GM18505 (cell line): ENCODE measurements around the gene SLC9A4.
A peak's percentile ranks its signal among the peaks of the same experiment; 100 is the strongest.

Experiments used
- ATAC-seq: cut with Tn5 transposase; IDR thresholded peaks from one replicate; pipeline ENCODE4 v1.9.1; 2021; ENCODE audit not compliant: unreplicated experiment
- POLR2A ChIP-seq: IDR thresholded peaks from 4 replicates; pipeline ENCODE4 v1.6.1; 2011; ENCODE audit warnings: borderline replicate concordance; ENCODE audit not compliant: insufficient read depth, insufficient read length; ENCODE audit errors: extremely low read depth

SLC9A4 gene

DNA sequence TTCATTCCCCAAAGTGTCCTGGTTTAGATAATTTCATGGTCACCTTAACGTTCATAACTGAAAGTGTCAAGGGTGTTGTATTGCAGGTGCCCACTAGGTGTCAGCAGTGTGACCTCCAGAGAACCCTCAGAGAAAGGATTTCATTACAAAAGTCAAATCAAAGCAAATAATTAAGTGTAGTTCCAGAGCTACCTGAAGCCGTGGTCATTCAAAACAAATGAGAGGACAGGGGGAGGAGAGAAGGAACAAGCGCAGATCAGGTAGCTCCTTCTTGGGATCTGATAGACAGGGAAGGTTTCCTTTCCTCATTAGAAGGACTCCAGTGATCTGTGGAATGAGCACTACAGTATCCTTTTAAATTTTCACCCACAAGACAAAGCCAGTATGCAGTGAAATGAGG lies at the start of gene SLC9A4:
Gene SLC9A4 (plus strand): TSS at position 207 of the 400 bp plus-strand sequence. CDS start 534 bp downstream, outside the sequence.
- no peak for TF ChIP-seq POLR2A
- ATAC-seq: peak; percentile 52

DNA sequence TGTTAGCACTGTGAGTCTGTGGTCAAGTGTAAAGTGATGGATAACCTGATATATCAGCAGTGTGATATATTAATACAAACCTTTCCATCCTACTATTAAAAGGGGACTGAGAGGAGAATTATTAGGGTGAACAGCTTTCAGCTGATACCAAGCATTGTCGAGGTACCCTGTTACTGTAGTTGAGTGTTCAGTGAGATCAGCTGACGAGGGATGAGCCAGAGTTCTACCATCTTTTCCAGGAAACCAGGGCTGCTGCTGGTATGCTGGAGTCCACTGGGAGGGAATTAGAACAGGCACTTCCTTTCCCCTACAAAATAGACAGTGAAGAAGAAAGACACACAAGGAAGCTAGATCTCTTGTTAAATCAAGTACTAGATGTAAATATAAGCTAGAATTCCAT lies 49.7 kb upstream of the SLC9A4 start:
- no peak for ATAC-seq
- no peak for TF ChIP-seq POLR2A

GRCh38 chr2:102424754-102425153 lies 48.3 kb upstream of the SLC9A4 start:
- ATAC-seq: peak; percentile 94
- TF ChIP-seq POLR2A: no peak

DNA sequence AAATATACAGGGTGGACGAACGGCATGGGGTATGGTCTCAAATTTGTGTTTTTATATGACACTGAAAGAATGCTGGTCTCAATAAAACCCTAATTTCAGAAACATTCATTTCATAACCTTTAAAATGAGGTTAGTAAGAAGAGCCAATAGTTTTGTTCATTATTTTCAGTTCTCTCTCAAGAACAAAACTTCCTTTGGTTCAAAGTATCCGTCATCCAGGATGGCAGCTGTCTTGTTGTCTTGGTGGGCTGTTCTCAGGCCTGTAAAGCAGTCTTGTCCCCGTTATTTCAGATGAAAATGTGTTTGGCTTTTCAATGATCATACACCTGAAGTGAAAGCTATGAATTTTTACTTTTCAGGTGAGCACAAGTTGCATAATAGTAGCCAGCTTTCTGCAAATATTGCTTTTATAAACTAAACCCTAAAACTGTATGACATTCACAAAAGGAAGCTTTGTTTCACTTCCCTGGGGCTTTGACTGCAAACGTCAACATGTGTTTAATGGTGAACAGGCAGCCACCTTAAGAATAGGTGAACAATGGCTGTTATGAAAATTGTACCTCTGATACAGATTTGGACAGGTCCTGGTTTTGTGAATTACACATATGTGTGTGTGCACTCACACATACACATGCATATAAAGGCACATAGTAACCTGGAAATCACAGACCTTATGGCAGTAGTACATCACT lies 47.4 kb upstream of the SLC9A4 start:
- no peak for ATAC-seq
- no peak for TF ChIP-seq POLR2A

DNA sequence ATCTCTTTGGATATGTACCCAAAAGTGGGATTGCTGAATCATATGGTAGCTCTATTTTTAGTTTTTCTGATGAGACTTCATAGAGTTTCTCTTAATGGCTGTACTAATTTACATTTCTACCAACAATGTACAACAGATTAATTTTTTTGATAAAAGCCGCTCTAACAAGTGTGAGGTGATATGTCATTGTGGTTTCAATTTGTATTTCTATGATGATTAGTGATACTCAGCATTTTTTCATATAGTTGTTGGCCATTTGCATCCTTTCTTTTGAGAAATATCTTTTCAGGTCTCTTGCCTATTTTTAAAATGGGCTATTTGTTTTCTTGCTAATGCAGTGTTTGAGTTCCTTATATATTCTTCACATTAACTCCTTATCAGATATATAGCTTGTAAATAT lies 45.8 kb upstream of the SLC9A4 start:
- TF ChIP-seq POLR2A: no peak

GRCh38 chr2:102428573-102428972 lies 44.5 kb upstream of the SLC9A4 start:
- ATAC-seq: no peak
- TF ChIP-seq POLR2A: no peak

More for the DNA sequence above, 45.8 kb upstream of the SLC9A4 start:
- no peak for ATAC-seq

DNA sequence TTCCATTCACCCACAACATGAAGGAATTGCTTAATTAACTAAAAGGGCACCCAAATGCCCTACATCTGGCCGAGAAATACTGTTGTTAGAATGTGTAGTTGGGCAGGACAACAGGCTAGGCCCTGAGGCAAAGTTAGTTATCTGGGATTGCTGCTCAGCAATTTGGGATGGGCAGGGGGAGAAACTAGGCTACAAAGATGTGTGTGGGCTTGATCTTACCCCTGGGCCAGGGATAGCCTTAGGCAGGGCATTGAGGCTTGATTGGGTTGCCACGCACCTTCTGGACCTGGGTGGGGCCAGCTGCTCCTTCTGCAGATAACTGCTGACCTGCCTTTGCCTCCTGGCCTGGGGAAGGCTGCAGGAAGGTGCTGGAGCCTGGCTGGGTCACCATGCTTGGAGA lies 40.6 kb upstream of the SLC9A4 start:
- no peak for ATAC-seq

GRCh38 chr2:102433973-102434654 lies 38.9 kb upstream of the SLC9A4 start:
- TF ChIP-seq POLR2A: no peak
- ATAC-seq: no peak

More for the DNA sequence above, 40.6 kb upstream of the SLC9A4 start:
- no peak for TF ChIP-seq POLR2A

- TF ChIP-seq POLR2A: no peak
- ATAC-seq: no peak
Observed at GRCh38 chr2:102434655-102435381, 38.2 kb upstream of the SLC9A4 start.

GRCh38 chr2:102435741-102436140 lies 37.3 kb upstream of the SLC9A4 start:
- no peak for TF ChIP-seq POLR2A
- ATAC-seq: no peak

DNA sequence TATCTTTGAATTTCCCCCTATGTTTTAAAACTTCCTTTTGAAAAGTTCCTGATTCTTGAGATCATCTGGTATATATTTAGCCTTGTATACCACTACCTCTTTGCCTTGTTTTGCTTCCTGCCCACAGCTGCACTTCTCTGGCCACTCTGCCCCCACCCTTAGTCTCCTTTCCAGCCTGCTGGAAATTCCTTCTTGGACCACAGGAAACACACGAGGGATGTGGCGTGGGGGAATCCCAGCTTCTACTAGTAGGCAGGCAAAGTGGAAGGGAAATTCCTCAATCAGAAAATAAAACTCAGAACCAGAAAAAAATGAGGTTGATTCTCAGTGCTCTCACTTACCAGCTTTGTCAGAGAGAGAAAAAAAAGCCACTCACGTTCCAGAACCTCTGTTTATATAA lies 36.7 kb upstream of the SLC9A4 start:
- no peak for ATAC-seq
- no peak for TF ChIP-seq POLR2A

DNA sequence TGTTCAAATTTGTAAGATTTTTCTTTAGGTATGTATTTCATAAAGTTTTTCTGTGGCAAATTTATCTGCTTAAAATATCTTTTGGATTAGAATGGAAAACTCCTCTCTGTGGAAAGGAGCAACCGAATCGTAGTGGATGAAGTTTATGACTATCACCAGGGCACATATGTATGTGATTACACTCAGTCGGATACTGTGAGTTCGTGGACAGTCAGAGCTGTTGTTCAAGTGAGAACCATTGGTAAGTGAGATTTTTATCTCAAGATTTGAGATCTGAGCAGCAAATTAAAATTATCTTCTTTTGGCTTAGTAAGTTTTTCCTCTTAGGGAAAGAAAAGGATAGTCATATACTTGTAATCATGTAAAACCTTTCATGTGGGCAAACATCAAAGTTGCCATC lies 35.9 kb upstream of the SLC9A4 start:
- TF ChIP-seq POLR2A: no peak
- ATAC-seq: no peak

DNA sequence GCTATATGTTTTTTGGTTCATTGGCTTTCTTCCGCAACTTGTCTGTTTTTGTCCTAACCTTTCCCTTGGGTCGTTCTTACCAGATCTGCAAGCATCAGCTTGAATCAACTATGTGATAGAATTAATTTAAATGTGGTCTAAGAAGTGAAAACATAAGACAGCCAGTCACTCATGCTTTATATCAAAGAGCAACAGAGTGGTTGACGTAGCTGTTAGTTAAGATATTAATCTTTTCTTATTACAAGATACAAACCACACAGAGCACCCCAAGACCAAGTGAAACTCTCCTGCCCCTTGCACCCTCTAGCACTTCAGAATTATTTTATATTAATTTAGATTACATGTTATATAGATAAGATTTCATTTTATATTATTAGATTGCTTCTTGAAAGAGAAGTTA lies 34.9 kb upstream of the SLC9A4 start:
- no peak for TF ChIP-seq POLR2A
- no peak for ATAC-seq
